ENCODE data around the gene PSMD7.
"Not testable (repeated sequence)": the region's sequence is repeated elsewhere in the genome, so short reads cannot be mapped to it uniquely, and the experiment has no call there.

PSMD7 gene

GRCh38 chr16:74309789-74310781 is 13.5 kb downstream of the PSMD7 start:
- H3K9me3 ChIP-seq (ENCODE audit: control insufficient read depth, insufficient read depth, low read length): no peaks in the 10 kb centered on the region
- H3K36me3 ChIP-seq (ENCODE audit: control insufficient read depth, insufficient read depth, low read length): peaks cover 7% of the 10 kb centered on the region; the same call in 1 of the 2 replicates
- H3K4me3 ChIP-seq (ENCODE audit: low read length): no peak overlapping the region
- no peaks in the 10 kb centered on the region for H3K4me1 ChIP-seq (ENCODE audit: control insufficient read depth, insufficient read depth, low read length)
- WGBS (ENCODE audit: insufficient coverage, insufficient read length): 100% methylated on average over 1 of the region's 15 CpGs
- H3K27me3 ChIP-seq (ENCODE audit: control insufficient read depth, insufficient read depth, low read length): no peaks in the 10 kb centered on the region
- H3K27ac ChIP-seq (ENCODE audit: low read length): no peak overlapping the region
- peak; percentile 43 for DNase-seq (ENCODE audit: low read depth, low spot score)

GRCh38 chr16:74315059-74315458 is 18.4 kb downstream of the PSMD7 start:
- Histone ChIP-seq H3K27me3 (ENCODE audit: control insufficient read depth, insufficient read depth, low read length) (no peaks in the 10 kb centered on the region), H3K9me3 (ENCODE audit: control insufficient read depth, insufficient read depth, low read length) (no peaks in the 10 kb centered on the region), H3K36me3 (ENCODE audit: control insufficient read depth, insufficient read depth, low read length) (no peaks in the 10 kb centered on the region), H3K4me3 (ENCODE audit: low read length) (no peak overlapping the region), H3K27ac (ENCODE audit: low read length) (no peak overlapping the region), H3K4me1 (ENCODE audit: control insufficient read depth, insufficient read depth, low read length) (no peaks in the 10 kb centered on the region)
- no CpG with 5 or more reads among the region's 7 CpGs for WGBS (ENCODE audit: insufficient coverage, insufficient read length)
- DNase-seq (ENCODE audit: low read depth, low spot score): no peak

GRCh38 chr16:74320707-74321106 is 24.1 kb downstream of the PSMD7 start:
- Histone ChIP-seq H3K9me3 (ENCODE audit: control insufficient read depth, insufficient read depth, low read length) (no peaks in the 10 kb centered on the region; the same call in 1 of the 2 replicates), H3K4me1 (ENCODE audit: control insufficient read depth, insufficient read depth, low read length) (no peaks in the 10 kb centered on the region), H3K36me3 (ENCODE audit: control insufficient read depth, insufficient read depth, low read length) (peaks cover 2% of the 10 kb centered on the region; the same call in 1 of the 2 replicates), H3K27me3 (ENCODE audit: control insufficient read depth, insufficient read depth, low read length) (no peaks in the 10 kb centered on the region), H3K4me3 (ENCODE audit: low read length) (no peak overlapping the region), H3K27ac (ENCODE audit: low read length) (no peak overlapping the region)
- WGBS (ENCODE audit: insufficient coverage, insufficient read length): no CpG with 5 or more reads among the region's 6 CpGs
- DNase-seq (ENCODE audit: low read depth, low spot score): no peak

- H3K4me1 ChIP-seq (ENCODE audit: control insufficient read depth, insufficient read depth, low read length): no peaks in the 10 kb centered on the region
- no peak overlapping the region for H3K27ac ChIP-seq (ENCODE audit: low read length)
- H3K9me3 ChIP-seq (ENCODE audit: control insufficient read depth, insufficient read depth, low read length): no peaks in the 10 kb centered on the region; the same call in 1 of the 2 replicates
- H3K27me3 ChIP-seq (ENCODE audit: control insufficient read depth, insufficient read depth, low read length): no peaks in the 10 kb centered on the region
- no CpG with 5 or more reads among the region's 2 CpGs for WGBS (ENCODE audit: insufficient coverage, insufficient read length)
- H3K4me3 ChIP-seq (ENCODE audit: low read length): no peak overlapping the region
- no peak for DNase-seq (ENCODE audit: low read depth, low spot score)
- peaks cover 8% of the 10 kb centered on the region; the same call in 1 of the 2 replicates for H3K36me3 ChIP-seq (ENCODE audit: control insufficient read depth, insufficient read depth, low read length)
Observed at GRCh38 chr16:74321356-74321755, 24.7 kb downstream of the PSMD7 start.

GRCh38 chr16:74322301-74322710 is 25.7 kb downstream of the PSMD7 start:
- no peaks in the 10 kb centered on the region for H3K4me1 ChIP-seq (ENCODE audit: control insufficient read depth, insufficient read depth, low read length)
- no peak for DNase-seq (ENCODE audit: low read depth, low spot score)
- no peaks in the 10 kb centered on the region; the same call in 1 of the 2 replicates for H3K9me3 ChIP-seq (ENCODE audit: control insufficient read depth, insufficient read depth, low read length)
- H3K27ac ChIP-seq (ENCODE audit: low read length): no peak overlapping the region
- peaks cover 10% of the 10 kb centered on the region; the same call in 1 of the 2 replicates for H3K36me3 ChIP-seq (ENCODE audit: control insufficient read depth, insufficient read depth, low read length)
- H3K4me3 ChIP-seq (ENCODE audit: low read length): no peak overlapping the region
- no CpG with 5 or more reads among the region's 7 CpGs for WGBS (ENCODE audit: insufficient coverage, insufficient read length)
- no peaks in the 10 kb centered on the region for H3K27me3 ChIP-seq (ENCODE audit: control insufficient read depth, insufficient read depth, low read length)

GRCh38 chr16:74324777-74325176 is 28.2 kb downstream of the PSMD7 start:
- not testable (repeated sequence) for H3K27me3 ChIP-seq (ENCODE audit: control insufficient read depth, insufficient read depth, low read length); H3K4me1 ChIP-seq (ENCODE audit: control insufficient read depth, insufficient read depth, low read length); H3K27ac ChIP-seq (ENCODE audit: low read length); H3K4me3 ChIP-seq (ENCODE audit: low read length); H3K9me3 ChIP-seq (ENCODE audit: control insufficient read depth, insufficient read depth, low read length); DNase-seq (ENCODE audit: low read depth, low spot score)
- no CpG with 5 or more reads among the region's 5 CpGs for WGBS (ENCODE audit: insufficient coverage, insufficient read length)
- peaks cover 10% of the 10 kb centered on the region; the same call in 1 of the 2 replicates for H3K36me3 ChIP-seq (ENCODE audit: control insufficient read depth, insufficient read depth, low read length)

- DNase-seq (ENCODE audit: low read depth, low spot score): no peak
- Histone ChIP-seq H3K27me3 (ENCODE audit: control insufficient read depth, insufficient read depth, low read length) (no peaks in the 10 kb centered on the region), H3K36me3 (ENCODE audit: control insufficient read depth, insufficient read depth, low read length) (peaks cover 10% of the 10 kb centered on the region), H3K27ac (ENCODE audit: low read length) (no peak overlapping the region), H3K4me3 (ENCODE audit: low read length) (no peak overlapping the region), H3K4me1 (ENCODE audit: control insufficient read depth, insufficient read depth, low read length) (no peaks in the 10 kb centered on the region), H3K9me3 (ENCODE audit: control insufficient read depth, insufficient read depth, low read length) (no peaks in the 10 kb centered on the region; the same call in 1 of the 2 replicates)
- no CpG with 5 or more reads among the region's 10 CpGs for WGBS (ENCODE audit: insufficient coverage, insufficient read length)
Observed at GRCh38 chr16:74325641-74326040, 29.0 kb downstream of the PSMD7 start.

- peaks cover 18% of the 10 kb centered on the region for H3K36me3 ChIP-seq (ENCODE audit: control insufficient read depth, insufficient read depth, low read length)
- no CpG with 5 or more reads among the region's 9 CpGs for WGBS (ENCODE audit: insufficient coverage, insufficient read length)
- not testable (repeated sequence) for H3K4me1 ChIP-seq (ENCODE audit: control insufficient read depth, insufficient read depth, low read length); DNase-seq (ENCODE audit: low read depth, low spot score); H3K27me3 ChIP-seq (ENCODE audit: control insufficient read depth, insufficient read depth, low read length); H3K4me3 ChIP-seq (ENCODE audit: low read length); H3K9me3 ChIP-seq (ENCODE audit: control insufficient read depth, insufficient read depth, low read length); H3K27ac ChIP-seq (ENCODE audit: low read length)
Observed at GRCh38 chr16:74328346-74328745, 31.7 kb downstream of the PSMD7 start.

- not testable (repeated sequence) for DNase-seq (ENCODE audit: low read depth, low spot score); H3K36me3 ChIP-seq (ENCODE audit: control insufficient read depth, insufficient read depth, low read length); H3K4me1 ChIP-seq (ENCODE audit: control insufficient read depth, insufficient read depth, low read length); H3K27me3 ChIP-seq (ENCODE audit: control insufficient read depth, insufficient read depth, low read length); H3K27ac ChIP-seq (ENCODE audit: low read length); H3K9me3 ChIP-seq (ENCODE audit: control insufficient read depth, insufficient read depth, low read length); H3K4me3 ChIP-seq (ENCODE audit: low read length)
- no CpG with 5 or more reads among the region's 8 CpGs for WGBS (ENCODE audit: insufficient coverage, insufficient read length)
Observed at GRCh38 chr16:74332469-74332868, 35.9 kb downstream of the PSMD7 start.

- not testable (repeated sequence) for DNase-seq (ENCODE audit: low read depth, low spot score); H3K4me3 ChIP-seq (ENCODE audit: low read length)
- WGBS (ENCODE audit: insufficient coverage, insufficient read length): no CpG with 5 or more reads among the region's 3 CpGs
Observed at GRCh38 chr16:74337506-74337905, 40.9 kb downstream of the PSMD7 start.

More at GRCh38 chr16:74337506-74337905, 40.9 kb downstream of the PSMD7 start:
- not testable (repeated sequence) for H3K9me3 ChIP-seq (ENCODE audit: control insufficient read depth, insufficient read depth, low read length); H3K4me1 ChIP-seq (ENCODE audit: control insufficient read depth, insufficient read depth, low read length); H3K27ac ChIP-seq (ENCODE audit: low read length); H3K36me3 ChIP-seq (ENCODE audit: control insufficient read depth, insufficient read depth, low read length); H3K27me3 ChIP-seq (ENCODE audit: control insufficient read depth, insufficient read depth, low read length)
